NCI-H748 treated with DMSO at 0.1 percent for 48 hours (cell line): Measurements from ENCODE around the gene ETV3.
"Not testable (repeated sequence)": the region's sequence is repeated elsewhere in the genome, so short reads cannot be mapped to it uniquely, and the experiment has no call there.

Source experiments
- DNase-seq: peaks from one replicate; lab custom pipeline; 2025; lab: John Stamatoyannopoulos, UW

Gene ETV3

DNA sequence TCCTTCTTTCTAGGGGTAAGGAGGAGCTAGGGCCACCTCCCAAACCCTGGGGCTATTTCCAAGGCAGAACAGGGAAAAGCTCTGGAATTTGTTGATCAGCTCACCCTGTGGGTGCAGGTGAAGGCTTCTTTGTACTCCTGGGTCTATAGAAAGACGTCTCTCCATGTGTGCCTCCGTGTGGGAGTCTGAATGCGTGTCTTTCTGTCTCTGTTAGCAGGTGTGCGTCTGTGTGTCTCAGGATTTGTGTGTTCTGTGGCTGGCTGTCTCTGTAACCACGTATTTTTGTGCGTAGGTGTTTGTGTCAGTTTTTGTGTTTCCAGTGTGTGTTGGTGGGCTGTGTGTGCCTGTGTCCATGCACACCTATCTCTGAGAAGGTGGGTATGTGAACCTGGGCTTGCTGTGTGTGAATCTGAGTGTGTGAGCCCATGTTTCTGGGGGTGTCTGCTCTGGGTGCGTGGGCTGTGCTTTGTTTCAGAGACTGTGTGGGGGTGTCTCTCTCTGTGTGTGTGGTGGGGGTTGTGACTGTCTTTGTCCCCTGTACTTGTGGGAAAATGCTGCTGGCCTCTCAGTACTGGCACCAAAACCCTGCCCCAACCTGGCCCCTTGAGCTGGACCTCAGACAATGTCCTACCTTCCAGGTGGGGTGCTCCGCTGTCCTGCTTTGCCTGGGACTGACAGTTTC, 25.9 kb downstream of the ETV3 start:
- no peak for DNase-seq

GRCh38 chr1:157111396-157112165, 26.6 kb downstream of the ETV3 start:
- DNase-seq, result no peak

DNA sequence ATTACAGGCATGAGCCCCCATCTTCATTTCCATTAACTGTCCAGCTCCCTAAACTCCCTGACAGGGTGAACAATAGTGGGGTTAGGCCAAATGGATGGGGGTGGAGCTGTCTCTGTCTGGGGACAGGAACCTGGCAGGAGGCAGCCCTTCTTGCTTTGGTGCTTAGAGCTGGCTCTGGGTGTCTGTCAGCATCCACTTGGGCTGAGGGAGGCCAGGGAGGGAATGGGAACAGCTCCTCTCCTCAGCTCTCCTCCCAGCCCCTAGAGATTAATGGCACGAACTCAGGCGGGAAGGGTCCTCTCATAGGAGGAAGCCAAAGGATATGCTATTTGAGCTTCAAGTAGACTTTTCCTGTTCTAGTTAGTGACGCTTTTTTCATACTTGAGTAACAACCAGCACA, 27.5 kb downstream of the ETV3 start:
- no peak for DNase-seq

DNA sequence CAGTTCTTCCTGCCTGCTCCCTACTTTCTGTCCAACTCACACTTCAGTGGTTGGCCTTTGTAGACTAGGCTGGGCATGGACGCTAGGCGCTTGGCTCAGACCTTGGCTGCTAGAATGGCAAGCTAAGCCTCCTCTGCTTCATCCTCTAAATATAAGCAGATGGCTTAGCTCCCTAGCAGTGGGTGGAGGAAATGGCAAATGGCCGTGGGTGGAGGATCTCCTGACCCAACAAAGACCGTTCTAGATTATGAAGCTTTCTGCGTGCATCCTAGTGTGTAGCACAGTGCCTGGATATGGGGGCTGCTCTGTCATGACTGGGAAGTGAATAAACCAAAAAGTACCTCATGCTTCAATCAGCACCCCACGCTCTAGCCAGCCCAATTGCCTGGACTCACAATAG, 28.2 kb downstream of the ETV3 start:
- DNase-seq, result no peak

GRCh38 chr1:157108448-157108847, 29.7 kb downstream of the ETV3 start:
- no peak for DNase-seq

DNA sequence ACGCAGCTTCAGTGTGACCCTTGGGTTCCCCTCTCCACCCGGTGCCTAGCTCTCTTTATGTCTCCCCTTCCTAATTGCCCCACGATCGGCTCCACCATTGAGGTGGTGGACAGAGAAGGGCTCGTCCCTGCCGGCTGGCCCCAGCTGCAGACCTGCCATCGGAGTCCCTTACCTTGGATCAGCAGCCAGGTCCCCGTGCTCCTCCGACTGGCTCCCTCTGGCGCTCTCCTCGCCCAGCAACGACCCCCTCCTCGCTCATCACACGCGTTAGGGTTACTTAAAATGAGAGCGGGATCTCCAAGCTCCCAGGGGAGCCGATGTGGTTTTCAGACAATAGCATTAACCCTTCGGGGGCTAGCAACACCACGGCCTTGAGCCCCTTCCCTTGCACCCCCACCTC, 30.5 kb downstream of the ETV3 start:
- DNase-seq, result no peak

GRCh38 chr1:157106813-157107189, 31.4 kb downstream of the ETV3 start:
- DNase-seq, result no peak

- no peak for DNase-seq
Observed at GRCh38 chr1:157105988-157106812, 32.0 kb downstream of the ETV3 start.

DNA sequence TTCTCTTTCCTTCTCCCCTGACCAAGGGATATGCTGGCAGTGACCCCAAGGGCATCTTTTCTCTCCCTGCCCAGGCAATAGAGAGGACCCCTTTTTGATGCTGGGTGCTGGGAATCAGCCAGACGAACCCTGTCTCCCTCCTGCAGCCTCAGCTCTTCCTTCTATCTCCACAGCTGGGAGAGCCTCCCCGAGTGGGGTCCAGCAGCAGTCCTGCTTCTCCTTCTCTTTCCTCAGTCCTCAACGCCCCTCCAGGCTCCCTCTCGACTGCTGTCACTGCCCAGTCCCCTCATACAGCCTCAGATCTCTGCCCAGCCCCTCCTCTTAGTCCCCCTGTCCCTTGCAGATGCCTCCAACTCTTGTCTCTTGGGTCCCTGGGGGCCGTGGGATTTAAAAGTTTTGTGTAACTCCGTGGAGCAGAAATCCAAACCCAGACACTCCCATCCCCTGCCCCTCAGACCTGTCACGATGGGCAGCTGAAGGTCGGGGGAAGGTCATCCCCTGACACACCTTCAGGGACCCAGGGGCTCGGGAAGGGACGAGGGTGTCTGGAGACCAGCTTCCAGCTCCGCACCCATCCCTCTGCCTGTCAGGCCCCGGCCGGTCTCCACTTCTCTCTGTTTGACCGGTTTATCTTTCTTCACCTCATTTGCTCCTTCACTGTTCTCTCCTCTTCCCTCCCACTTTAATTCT, 32.8 kb downstream of the ETV3 start:
- no peak for DNase-seq

DNA sequence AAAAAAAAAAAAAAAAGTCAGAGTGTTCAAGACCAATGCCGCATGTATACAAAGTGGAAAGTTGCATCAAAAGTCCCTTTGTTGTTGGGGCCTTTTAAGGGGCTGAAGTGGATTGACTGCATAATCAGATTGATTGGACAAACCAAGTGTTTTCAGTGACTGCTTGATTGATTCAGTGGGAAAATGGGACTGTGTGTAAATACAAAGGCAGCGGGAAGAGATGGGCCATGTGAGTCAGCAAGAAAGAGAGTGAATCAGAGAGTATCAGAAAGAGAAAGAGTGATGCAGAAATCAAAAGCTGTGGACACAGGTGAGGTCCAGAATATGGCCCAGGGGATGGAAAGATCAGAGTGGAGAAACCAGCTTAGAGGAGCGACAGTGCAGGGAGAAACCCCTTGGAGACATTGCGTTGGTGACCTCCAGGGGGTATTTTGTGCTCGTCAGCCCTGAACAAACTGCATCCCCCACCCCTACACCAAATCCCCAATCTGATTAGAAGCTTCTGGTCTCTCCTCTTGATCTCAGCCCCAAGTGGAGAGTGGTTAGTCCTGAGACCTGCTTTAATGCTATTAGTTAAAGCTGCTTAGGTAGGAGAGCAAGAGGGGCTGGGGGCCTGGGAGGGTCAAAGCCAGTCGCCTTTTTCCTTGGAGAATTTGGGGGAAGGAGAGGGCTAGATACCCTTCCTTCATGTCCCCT, 33.4 kb downstream of the ETV3 start:
- DNase-seq, result no peak

GRCh38 chr1:157103268-157103667, 34.9 kb downstream of the ETV3 start:
- DNase-seq, result no peak

DNA sequence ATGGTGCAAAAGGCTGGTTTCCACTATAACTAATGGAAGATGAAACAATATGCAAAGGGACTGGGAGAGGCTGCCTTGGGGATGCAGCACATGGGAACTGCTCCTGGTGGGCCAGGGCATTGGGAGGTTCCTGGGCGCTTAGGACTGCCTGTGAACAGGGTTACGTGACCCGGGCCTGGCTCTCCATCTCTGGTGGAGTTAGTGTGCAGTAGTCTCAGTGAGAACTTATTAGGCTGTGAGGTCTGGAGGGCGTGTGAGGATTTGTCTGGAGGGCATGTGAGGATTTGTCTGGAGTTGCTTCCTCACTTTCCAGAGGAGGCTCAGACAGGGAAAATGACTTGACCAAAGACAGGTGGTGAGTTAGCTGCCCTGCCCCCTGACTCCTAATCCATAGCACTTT, 37.0 kb downstream of the ETV3 start:
- DNase-seq, result no peak

DNA sequence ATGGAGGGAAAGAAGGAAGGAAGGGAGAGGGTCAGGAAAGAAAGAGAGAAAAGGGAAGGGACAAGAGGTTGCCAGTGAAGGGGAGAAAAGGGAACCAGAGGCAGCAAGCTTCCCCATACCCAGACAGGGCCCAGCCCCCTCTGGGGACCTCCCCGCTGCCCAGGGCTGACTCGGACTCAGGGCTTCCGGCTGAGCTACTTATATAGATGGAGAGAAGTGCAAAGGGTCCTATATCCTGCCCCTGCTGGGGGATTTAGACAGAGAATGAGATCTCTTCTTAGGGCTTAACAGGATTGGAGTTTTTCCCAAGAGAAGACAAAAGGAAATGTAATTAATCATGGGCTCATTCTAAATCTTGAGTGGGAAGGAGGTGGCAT, 38.6 kb downstream of the ETV3 start, which contains the start of gene ETV3L:
Gene ETV3L (minus strand): TSS at position 176 of the 377 bp plus-strand sequence. CDS start 285 bp downstream, outside the sequence.
- no peak for DNase-seq

DNA sequence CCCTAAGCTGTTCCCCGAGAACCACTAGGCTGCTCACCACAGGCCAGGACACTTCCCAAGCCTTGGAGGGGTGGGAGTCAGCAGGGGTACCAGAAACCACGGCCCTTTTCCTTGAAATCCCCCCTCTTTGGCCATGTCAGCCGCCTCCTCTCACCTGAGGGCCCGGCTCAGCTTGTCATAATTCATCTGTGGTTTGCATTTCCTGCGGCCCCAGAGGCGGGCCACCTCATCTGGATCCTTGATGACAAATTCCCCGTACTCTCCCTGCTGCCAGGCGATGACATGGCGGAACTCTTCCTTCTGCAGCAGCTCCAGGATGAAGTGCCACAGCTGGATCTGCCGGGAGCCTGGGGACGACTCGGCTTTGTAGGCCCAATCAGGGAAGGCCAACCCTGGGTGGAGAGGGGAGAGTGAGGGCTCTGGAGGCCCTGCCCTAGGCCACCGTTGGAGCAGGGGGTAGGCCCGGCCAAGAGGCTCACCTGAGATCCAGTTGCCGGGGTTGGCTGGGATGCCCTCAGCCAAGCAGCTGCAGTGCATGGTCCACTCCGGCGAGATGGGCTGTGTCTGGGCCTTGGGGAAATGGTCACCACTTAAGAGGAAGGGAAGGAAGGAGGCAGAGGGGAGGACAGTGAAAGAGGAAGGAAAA, 39.1 kb downstream of the ETV3 start:
- not testable (repeated sequence) for DNase-seq

DNA sequence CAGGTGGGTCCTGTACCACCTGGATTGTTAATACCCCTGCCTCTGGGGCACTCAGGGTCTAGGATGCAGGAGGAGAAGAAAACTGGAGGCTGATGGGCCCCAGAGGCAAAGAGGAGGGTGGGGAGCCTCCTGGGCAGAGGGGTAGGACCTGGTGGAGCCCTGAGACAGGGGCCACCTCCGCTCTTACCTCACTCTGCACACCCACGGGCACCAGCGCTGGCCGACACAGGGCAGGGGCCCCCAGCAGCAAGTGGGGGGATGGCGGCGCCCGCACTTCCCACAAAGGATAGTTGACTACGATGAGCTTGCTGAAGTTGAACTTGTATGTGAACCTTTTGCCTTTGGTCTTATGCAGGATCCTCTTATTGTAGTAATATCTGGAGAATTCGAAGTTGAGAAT, 39.7 kb downstream of the ETV3 start:
- no peak for DNase-seq

- DNase-seq, result no peak
Observed at GRCh38 chr1:157097692-157098091, 40.5 kb downstream of the ETV3 start.

DNA sequence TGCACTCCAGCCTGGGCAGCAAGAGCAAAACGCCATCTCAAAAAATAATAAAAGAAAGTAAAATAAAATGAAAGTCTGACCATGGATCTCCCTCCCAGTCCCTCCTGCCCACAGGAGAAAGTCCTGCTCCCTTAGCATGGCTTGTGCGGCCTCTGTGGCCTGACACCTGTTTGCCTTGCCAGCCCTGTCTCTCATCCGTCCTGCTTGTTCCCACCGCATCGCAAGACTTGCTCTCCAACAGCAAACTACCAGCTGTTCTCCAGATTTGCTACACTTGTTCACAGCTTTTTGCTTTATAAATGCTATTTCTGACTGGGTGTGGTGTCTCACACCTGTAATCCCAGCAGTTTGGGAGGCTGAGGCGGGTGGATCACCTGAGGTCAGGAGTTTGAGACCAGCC, 41.3 kb downstream of the ETV3 start:
- no peak for DNase-seq

- no peak for DNase-seq
Observed at GRCh38 chr1:157095551-157095950, 42.6 kb downstream of the ETV3 start.

DNA sequence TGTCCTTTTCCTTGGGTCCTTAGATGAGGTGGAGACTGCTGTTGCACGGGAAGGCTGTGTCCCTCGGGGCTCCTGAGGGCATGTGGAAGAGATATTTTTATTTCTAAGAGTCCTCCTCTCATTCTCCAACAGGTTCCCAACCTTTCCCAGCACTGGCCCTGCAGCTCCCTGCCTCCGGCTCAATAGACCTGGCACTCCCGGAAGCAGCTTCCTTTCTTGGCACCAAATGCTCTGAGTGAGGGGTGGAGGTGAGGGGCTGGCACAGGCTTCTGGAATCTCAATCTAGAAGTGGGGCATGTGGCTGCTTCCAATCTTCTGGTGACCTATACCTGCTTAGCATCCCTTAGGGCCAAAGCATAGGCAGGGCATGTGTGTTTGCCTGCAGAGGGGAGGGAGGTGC, 43.1 kb downstream of the ETV3 start:
- DNase-seq, result no peak

DNA sequence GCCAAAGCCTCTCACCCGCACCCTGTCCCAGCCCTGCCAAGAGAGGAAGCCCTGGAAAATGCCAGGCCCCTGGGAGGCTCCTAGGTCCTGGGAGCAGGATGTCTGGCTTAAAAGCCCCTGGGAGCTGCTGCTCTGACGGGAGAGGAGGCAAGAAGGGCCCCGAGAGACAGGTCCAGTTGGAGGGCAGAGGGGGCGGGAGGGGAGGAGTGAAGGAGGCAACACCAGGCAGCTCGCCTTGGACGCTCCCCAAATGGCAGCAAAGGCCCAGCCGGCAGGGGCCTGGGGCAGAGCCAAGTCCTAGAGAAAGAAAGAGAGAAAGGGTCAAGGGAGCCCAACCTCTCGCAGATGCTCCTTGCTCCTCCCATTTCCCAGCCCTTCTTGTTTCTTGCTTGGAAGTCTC, 45.4 kb downstream of the ETV3 start:
- DNase-seq, result no peak

GRCh38 chr1:157091668-157092273, 46.4 kb downstream of the ETV3 start:
- DNase-seq, result no peak
